Right hindlimb (tissue), 1 donor: ENCODE results near the gene TAX1BP3.

Experiments
- DNase-seq: peaks from one replicate; pipeline ENCODE4 v3.0.0-alpha.2; 2018

The TAX1BP3 gene

GRCh38 chr17:3621146-3621720 lies 47.1 kb downstream of the TAX1BP3 start:
- no peak for DNase-seq

- DNase-seq = no peak
Observed at GRCh38 chr17:3615160-3615870, 53.1 kb downstream of the TAX1BP3 start.

DNA sequence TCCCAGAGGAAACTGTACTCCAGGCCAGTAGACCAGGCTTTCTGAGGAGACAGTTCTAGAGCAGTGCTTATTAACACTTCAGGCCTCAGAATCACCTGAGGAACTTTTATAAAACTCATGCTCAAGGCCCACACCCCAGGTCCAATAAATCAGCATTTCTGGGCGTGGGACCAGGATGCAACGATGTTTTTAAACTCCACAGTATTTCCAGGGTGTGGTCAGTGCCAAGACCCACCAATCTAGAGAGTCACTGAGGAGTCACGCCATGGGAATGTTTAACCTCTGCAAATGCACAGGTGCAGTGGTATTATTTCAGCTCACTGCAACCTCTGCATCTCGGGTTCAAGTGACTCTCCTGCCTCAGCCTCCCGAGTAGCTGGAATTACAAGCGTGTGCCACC lies 55.3 kb downstream of the TAX1BP3 start:
- DNase-seq = no peak
